Mucosa of rectum (tissue), 2 donors: Measurements from ENCODE around the gene POU2AF1.

Experiments used
- H3K27ac ChIP-seq, 2 donors: one replicate each; pipeline ENCODE4 v1.7.0; 2013; ENCODE audit warnings: inconsistent platforms in 2 of 2, low read depth in 2 of 2, low read length in 2 of 2
- H3K27me3 ChIP-seq, 2 donors: one replicate each; pipeline ENCODE4 v1.7.0; 2013; ENCODE audit warnings: low read length in 2 of 2; ENCODE audit not compliant: control insufficient read depth in 2 of 2, insufficient read depth in 2 of 2
- H3K36me3 ChIP-seq, 2 donors: one replicate each; pipeline ENCODE4 v1.7.0; 2013; ENCODE audit warnings: low read length in 2 of 2; ENCODE audit not compliant: control insufficient read depth in 2 of 2, insufficient read depth in 2 of 2
- H3K4me1 ChIP-seq, 2 donors: one replicate each; pipeline ENCODE4 v1.7.0; 2013; ENCODE audit warnings: low read length in 2 of 2, mild to moderate bottlenecking in 1 of 2; ENCODE audit not compliant: control insufficient read depth in 2 of 2, insufficient read depth in 2 of 2
- H3K4me3 ChIP-seq, 2 donors: one replicate each; pipeline ENCODE4 v1.7.0; 2013; ENCODE audit warnings: low read length in 2 of 2
- H3K9ac ChIP-seq, 2 donors: one replicate each; pipeline ENCODE4 v1.7.0; 2013; ENCODE audit warnings: low read length in 2 of 2, low read depth in 1 of 2, mild to moderate bottlenecking in 1 of 2
- H3K9me3 ChIP-seq, 2 donors: one replicate each; pipeline ENCODE4 v1.7.0; 2013; ENCODE audit warnings: low read length in 2 of 2; ENCODE audit not compliant: control insufficient read depth in 2 of 2
- donor health status: healthy.
- donor health status: Normal muscosa, but diverticular disease.

POU2AF1 gene

DNA sequence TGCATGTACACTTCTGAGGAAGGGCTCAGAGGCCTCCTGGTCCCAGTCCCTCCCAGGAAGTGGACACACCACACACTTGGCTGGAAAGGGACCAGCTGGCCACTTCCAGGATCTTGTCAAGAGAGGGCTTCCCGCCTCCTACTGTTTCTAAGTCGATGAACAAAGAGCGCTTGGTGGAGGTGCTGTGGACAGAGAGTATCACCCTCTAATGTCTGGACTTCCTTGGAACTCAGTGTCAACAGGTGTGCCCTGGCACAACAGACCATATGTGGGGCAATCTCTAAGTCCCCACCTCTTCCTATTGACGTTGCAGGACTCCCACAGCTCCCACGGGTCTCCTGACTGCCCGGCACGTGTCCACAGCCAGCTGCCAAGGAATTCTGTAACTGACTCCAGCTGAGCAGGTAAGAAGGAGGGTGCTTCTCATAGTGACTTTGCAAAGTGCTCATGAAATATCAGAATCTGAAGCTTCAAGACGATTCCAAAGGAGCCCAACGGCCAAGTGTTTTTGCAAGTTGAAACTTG lies 16.1 kb downstream of the POU2AF1 start:
- Histone ChIP-seq H3K27me3 (no peaks in the 10 kb centered on the region), H3K4me1 (peaks cover 19 to 33% of the 10 kb centered on the region in 2 donors), H3K36me3 (no peaks in the 10 kb centered on the region), H3K27ac (peak overlapping the region; percentile 45 to 70), H3K9me3 (no peaks in the 10 kb centered on the region), H3K4me3 (peak overlapping the region in 1 of 2 donors; percentile 10), H3K9ac (no peak overlapping the region)

DNA sequence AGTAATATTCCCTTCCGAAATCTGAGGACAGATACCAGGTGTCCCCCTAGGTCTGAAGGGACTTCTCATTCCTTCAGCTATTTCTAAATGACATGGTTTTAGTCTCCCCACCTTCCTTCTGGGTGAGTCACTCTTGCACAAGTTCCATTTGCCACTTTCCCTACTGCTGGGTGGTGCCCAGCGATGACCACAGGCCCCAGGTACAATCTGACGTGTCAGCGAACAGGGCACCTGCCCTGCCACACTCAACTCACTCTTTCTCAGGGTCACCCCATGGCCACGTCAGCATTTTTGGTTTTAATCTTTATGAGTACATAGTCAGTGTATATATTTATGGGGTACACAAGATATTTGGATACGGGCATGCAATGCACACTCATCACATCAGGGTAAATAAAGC lies 17.2 kb downstream of the POU2AF1 start:
- H3K36me3 ChIP-seq: no peaks in the 10 kb centered on the region
- no peak overlapping the region for H3K9ac ChIP-seq
- H3K27me3 ChIP-seq: no peaks in the 10 kb centered on the region
- H3K27ac ChIP-seq: peak overlapping the region; percentile 83 to 90
- H3K4me3 ChIP-seq: no peak overlapping the region
- H3K4me1 ChIP-seq: peaks cover 19 to 33% of the 10 kb centered on the region in 2 donors
- no peaks in the 10 kb centered on the region for H3K9me3 ChIP-seq

DNA sequence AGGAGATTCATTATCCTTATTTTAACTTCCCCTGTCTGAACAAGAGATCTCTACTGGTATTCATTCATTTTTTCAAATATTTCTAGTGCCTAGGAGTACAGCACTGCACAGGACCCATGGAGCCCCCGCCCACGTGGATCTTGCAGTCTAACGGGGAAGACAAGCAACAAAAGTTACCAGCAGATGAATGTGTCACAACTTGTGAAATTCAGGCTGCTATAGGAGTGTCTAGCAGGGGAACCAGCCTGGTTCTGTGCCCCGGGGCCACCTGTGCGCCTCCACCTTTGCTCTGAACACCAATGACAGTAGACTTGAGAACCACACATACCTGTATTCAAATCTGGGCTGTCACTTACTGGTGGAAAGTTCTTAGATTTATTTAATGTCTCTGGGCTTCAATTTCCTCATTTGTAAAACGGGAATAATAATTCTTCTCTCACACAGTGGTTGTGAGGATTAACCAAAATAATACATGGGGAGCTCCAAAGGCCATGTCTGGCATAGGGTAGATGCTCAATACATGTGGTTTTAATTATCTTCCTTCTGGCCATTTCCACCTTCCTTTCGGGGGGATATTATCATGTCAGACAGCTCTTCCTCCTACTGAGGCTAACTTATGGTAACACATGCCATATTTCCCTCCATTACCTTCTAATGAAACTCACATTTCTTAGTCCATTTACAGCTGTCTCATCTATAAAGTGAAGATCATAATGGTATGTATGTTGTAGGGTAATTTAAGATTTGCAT lies 17.8 kb downstream of the POU2AF1 start:
- H3K4me3 ChIP-seq: no peak overlapping the region
- peak overlapping the region; percentile 83 to 90 for H3K27ac ChIP-seq
- no peaks in the 10 kb centered on the region for H3K9me3 ChIP-seq
- H3K27me3 ChIP-seq: no peaks in the 10 kb centered on the region
- peaks cover 19 to 33% of the 10 kb centered on the region in 2 donors for H3K4me1 ChIP-seq
- no peak overlapping the region for H3K9ac ChIP-seq
- H3K36me3 ChIP-seq: no peaks in the 10 kb centered on the region

DNA sequence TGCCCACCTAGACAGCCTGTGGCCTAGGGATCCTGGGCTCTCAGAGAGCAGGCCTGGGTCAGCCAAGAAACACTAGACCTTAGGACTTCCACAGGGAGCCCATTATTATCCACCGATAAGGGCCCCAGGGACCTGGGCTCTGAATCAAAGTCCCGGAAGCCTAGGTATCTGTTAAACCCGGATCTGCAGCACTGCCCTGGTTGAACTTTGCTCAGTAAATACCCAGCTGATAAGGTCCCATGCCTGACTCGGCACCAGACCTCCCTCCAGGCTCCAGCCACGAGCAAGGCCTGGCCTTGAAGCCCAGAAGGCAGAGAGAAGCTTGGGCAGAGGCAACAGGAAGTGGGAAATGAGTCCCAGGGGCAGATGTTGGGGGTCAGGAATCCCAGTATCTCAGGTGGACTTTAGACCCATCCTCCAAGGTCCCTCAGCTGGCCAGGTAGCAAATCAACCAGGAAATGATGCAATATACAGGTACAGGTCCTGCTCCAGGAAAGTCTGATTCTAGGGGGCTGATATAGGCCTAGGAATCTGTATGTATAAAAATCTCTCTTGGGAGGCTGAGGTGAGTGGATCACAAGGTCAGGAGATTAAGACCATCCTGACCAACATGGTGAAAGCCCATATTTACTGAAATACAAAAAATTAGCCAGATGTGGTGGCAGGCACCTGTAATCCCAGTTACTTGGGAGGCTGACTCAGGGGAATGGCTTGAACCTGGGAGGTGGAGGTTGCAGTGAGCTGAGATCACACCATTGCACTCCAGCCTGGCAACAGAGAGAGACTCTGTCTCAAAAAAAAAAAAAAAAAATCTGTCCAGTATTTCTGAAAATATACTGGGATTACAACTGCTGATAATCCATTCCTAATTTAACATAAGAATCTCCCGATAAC lies 18.7 kb downstream of the POU2AF1 start:
- Histone ChIP-seq H3K4me1 (peaks cover 19 to 33% of the 10 kb centered on the region in 2 donors), H3K27me3 (no peaks in the 10 kb centered on the region), H3K9ac (peak overlapping the region in 1 of 2 donors; percentile 23), H3K9me3 (no peaks in the 10 kb centered on the region), H3K4me3 (peak overlapping the region in 1 of 2 donors; percentile 17), H3K36me3 (no peaks in the 10 kb centered on the region), H3K27ac (peak overlapping the region; percentile 83 to 90)

DNA sequence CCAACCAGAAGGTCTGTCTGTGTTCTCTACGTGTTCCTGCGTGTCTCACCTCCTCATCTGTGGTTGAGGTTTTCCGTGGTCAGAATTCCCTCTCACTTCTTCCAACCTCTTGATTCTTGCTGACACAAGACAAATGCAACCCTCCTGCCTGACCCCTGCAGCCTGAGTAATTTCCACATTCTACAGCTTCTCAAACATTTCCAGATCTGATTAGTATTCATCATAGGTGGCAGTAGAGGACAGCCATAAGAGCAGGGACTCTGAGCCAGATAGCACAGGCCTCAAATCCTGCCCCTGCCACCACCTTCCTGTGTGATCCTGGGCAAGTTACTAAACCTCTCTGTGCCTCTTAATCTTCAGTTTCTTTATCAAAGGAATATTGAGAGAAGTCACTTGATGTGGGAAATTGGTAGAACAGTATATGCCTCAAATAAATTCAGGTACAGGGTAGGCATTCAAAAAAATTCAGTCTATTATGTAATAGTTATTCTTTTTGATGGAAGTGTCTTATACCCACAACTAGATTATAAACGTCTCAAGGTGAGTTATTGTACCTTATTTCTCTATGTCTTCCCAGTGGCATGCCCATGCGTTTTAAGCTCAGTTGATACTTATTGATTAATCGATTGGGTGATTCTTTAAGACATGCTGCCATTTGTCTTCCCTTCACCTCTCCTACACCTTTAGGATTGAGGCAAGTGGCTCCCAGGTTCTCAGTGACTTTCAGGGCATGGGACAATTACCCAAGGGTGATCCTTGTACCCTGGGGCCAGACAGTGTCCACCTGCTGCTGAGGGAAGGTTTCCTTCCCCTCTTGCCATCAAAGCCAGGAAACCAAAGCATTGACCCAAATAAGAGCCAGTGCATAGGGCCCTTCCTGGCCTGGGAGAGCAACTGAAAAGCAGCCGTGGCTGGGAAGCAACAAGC lies 19.6 kb downstream of the POU2AF1 start:
- Histone ChIP-seq H3K4me1 (peaks cover 19 to 33% of the 10 kb centered on the region in 2 donors), H3K4me3 (peak overlapping the region in 1 of 2 donors; percentile 17), H3K9me3 (no peaks in the 10 kb centered on the region), H3K27ac (peak overlapping the region; percentile 83 to 90), H3K36me3 (peaks cover 0 to 3% of the 10 kb centered on the region in 2 donors), H3K9ac (peak overlapping the region in 1 of 2 donors; percentile 23), H3K27me3 (no peaks in the 10 kb centered on the region)

DNA sequence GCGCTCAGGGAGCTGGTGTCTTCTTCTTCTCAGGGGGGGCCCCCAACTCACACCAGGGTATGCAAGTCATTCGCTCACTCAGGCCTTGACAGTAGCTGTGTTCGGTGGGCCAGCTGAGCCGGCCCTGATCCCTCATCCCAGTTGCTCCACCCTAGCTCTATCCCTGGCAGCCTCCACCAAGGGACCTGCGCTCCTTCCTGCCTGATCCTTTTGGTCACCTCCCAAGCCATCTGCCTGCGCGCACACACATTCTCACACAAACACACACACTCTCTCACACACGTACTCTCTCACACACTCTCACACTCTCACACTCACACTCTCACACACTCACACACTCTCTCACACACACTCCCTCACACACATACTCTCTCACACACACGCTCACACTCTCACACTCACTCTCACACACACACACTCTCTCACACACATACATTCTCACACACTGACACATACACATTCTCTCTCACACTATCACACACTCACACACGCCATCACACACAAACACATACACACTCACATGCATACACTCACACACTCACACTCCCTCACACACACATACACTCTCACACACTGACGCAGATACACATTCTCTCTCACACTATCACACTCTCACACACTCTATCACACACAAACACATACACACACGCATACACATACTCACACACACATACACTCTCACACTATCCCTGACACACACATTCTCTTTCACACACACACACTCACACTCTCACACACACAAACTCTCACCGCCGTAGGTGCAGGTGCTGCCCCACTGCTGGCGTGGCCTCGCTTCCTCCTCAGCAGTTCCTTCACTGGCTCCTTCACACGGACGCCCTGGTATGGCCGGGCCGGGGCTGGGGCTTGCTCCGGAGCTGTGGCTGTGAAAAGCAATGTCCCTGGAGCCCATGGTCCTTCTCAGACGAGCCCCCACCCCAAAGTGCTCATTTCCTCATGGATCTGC lies 20.8 kb downstream of the POU2AF1 start:
- H3K27ac ChIP-seq: no peak overlapping the region
- peaks cover 0 to 3% of the 10 kb centered on the region in 2 donors for H3K36me3 ChIP-seq
- H3K4me1 ChIP-seq: peaks cover 24 to 41% of the 10 kb centered on the region in 2 donors
- H3K9ac ChIP-seq: no peak overlapping the region
- no peaks in the 10 kb centered on the region for H3K27me3 ChIP-seq
- no peak overlapping the region for H3K4me3 ChIP-seq
- H3K9me3 ChIP-seq: no peaks in the 10 kb centered on the region

DNA sequence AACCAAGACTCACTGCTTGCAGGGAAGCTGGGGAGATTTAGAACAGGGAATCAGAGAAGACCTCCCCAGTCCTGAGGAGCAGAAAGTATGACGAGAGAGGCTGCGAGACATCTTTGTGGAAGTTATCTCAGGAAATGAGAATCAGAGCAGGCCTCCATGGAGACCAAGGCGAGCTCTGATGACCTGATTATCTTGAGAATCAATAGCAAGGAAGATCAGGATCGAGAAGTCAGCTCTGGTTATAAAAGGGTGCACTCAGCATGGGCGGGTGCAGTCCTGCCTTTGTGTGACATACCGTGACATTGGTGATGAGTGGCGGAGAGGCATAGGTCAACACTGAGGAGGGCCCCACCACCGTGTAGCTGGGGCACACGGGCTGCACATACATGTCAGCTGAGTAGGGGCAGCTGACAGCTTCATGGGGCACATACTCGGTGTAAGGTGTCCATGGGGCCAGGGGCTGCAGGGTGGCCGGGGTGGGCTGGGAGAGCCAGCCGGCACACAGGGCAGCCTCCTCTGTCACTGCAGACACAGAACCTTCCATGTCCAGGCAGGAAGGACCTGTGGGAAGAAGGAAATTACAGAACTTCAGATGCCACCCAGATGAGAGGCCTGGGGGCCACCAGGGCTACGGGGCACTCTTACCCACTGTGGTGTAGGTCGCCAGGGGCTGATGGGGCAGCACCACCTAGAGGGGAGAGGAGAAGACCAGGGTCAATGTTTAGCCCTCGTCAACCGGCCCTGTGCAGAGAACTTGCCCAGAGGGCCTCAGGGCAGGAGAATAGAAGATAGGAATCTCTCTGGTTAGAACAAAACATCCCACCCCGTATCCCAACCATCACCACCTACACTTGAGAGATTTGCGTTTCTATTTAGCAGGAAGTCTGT lies 21.7 kb downstream of the POU2AF1 start:
- H3K27me3 ChIP-seq: no peaks in the 10 kb centered on the region
- no peaks in the 10 kb centered on the region for H3K9me3 ChIP-seq
- H3K4me3 ChIP-seq: no peak overlapping the region
- peaks cover 0 to 3% of the 10 kb centered on the region in 2 donors for H3K36me3 ChIP-seq
- H3K27ac ChIP-seq: no peak overlapping the region
- no peak overlapping the region for H3K9ac ChIP-seq
- H3K4me1 ChIP-seq: peaks cover 24 to 39% of the 10 kb centered on the region in 2 donors

DNA sequence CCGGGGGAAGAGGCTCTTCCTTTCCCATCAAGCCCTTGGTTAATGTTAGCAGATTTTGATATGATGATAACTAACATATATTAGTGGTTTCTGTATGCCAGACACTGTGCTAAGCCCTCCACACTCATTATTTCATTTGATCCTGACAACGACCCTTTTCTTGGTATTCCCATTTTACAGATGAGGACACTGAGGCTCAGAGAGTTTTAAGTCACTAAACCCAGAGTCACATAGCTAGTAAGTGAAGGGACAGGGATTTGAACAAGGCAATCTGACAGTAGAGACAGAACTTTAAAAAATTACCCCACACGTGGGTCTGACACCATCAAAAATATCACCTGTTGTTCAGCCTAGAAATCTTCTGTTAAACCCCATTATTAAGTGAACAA lies 22.4 kb downstream of the POU2AF1 start:
- Histone ChIP-seq H3K27ac (no peak overlapping the region), H3K9me3 (no peaks in the 10 kb centered on the region), H3K27me3 (no peaks in the 10 kb centered on the region), H3K4me1 (peaks cover 23 to 37% of the 10 kb centered on the region in 2 donors), H3K4me3 (no peak overlapping the region), H3K9ac (no peak overlapping the region), H3K36me3 (peaks cover 0 to 3% of the 10 kb centered on the region in 2 donors)
